Sigmoid colon (tissue), 7 donors: ENCODE data around the gene SPOCD1. TPM values are rescaled to one million over a fixed set of nuclear protein-coding genes. Genes with fewer than 3 reads are reported as not detected.
A peak's percentile ranks its signal among the peaks of the same experiment; 100 is the strongest.

Experiments used
- DNase-seq: peaks from one replicate; pipeline ENCODE4 v3.0.0-alpha.2; 2019
- H3K27ac ChIP-seq, 4 donors: fragments of 200-600 bp; sonication (generic); one replicate each; pipeline ENCODE4 v1.5.1; 2016 to 2019; ENCODE audit warnings: mild to moderate bottlenecking in 1 of 4
- H3K27me3 ChIP-seq, 3 donors: fragments of 200-600 bp; sonication (generic); one replicate each; pipeline ENCODE4 v1.5.1; 2019; ENCODE audit warnings: mild to moderate bottlenecking in 1 of 3
- H3K36me3 ChIP-seq, 4 donors: fragments of 200-600 bp; sonication (generic); one replicate each; pipeline ENCODE4 v1.5.1; 2016 to 2019
- H3K4me1 ChIP-seq, 4 donors: fragments of 200-600 bp; sonication (generic); one replicate each; pipeline ENCODE4 v1.5.1; 2017 to 2019
- H3K4me3 ChIP-seq, 4 donors: fragments of 200-600 bp; sonication (generic); one replicate each; pipeline ENCODE4 v1.5.1; 2017 to 2019; ENCODE audit warnings: mild to moderate bottlenecking in 2 of 4, moderate library complexity in 1 of 4
- H3K9me3 ChIP-seq, 4 donors: fragments of 200-600 bp in 3 of 4; sonication (generic) in 3 of 4; one replicate each; pipeline versions ENCODE4 v1.5.1 to v1.6.1; 2013 to 2019
- EP300 ChIP-seq, 4 donors: sonication (generic); formaldehyde crosslinking; IDR thresholded peaks; one replicate each; pipeline ENCODE4 v1.6.1; 2017; ENCODE audit warnings: antibody characterized with exemption in 4 of 4
- POLR2A ChIP-seq, 2 donors: fragments of 450-650 bp; IDR thresholded peaks; one replicate each; pipeline ENCODE4 v1.6.1; 2016; ENCODE audit warnings: antibody characterized with exemption in 2 of 2, mild to moderate bottlenecking in 2 of 2, moderate library complexity in 2 of 2
- POLR2AphosphoS5 ChIP-seq, 4 donors: sonication (generic); formaldehyde crosslinking; IDR thresholded peaks; one replicate each; pipeline ENCODE4 v1.6.1; 2017; ENCODE audit warnings: antibody characterized with exemption in 4 of 4
- WGBS, 2 donors: extraction: QIAGEN DNeasy Blood & Tissue Kit; methylation state at CpG; one replicate each; pipeline ENCODE4 v1.1.7; 2013; 5-methylcytosine and 5-hydroxymethylcytosine counted together
- intact Hi-C: fragments of 100-400 bp; cut with DNase I; formaldehyde crosslinking; loops from one replicate; pipeline ENCODE4 v1.15.1; 2023
- polyA plus RNA-seq, 3 donors: library from polyadenylated mRNA; stranded (reverse); fragments of 200-250 nt; gene quantifications; one replicate each; pipeline ENCODE4 v1.2.3, GENCODE V29; 2013
- total RNA-seq, 4 donors: library from RNA; depleted of rRNA; stranded (reverse); fragments of >200 nt; gene quantifications; one replicate each; pipeline ENCODE4 v1.1.0, GENCODE V29; 2016
- TF ChIP-seq, protein P1 (sequence below), 4 experiments: fragments of 450-650 bp in 3 of 4; fragments of 200-600 bp in 1 of 4; IDR thresholded peaks; one replicate each; pipeline ENCODE4 v1.5.1; 2016 to 2019; ENCODE audit warnings: antibody characterized with exemption in 4 of 4, mild to moderate bottlenecking in 3 of 4, moderate library complexity in 2 of 4
- donor health status: healthy with polysubstance abuse.
- donor health status: Bipolar disorder and iron deficiency.
- donor health status: healthy.

The SPOCD1 gene
- total and polyA plus RNA-seq, 7 donors = 0.14 to 0.70 (median 0.55) TPM; not detected in 4

DNA sequence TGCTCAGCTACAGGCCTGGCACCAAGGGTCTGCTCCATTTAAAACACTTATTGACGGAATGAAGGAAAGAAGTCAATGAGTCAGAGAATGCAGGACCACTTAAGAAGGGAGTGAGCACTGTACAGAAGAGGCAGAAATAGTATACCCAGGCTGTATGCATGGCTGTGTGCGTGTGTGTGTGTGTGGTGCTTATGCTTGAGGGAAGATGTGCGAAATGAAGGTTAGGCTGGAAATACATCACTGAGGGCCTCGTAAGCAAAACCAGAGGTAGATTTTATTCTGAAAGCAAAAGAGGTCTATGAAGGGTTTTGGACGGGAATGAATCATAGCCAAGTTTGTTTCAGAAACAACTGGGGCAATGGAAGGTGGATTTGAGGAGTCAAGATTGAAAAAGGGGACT is 42.0 kb downstream of the SPOCD1 start:
- 82 to 87% methylated on average over 5 of the region's 5 CpGs for WGBS, 2 donors
- H3K4me1 ChIP-seq = peaks cover 0 to 20% (median 15%) of the 10 kb centered on the region in 4 donors
- no peak overlapping the region for H3K4me3 ChIP-seq
- no peaks in the 10 kb centered on the region for H3K9me3 ChIP-seq
- H3K27me3 ChIP-seq = peaks cover 23 to 62% (median 47%) of the 10 kb centered on the region in 3 donors
- DNase-seq = no peak
- TF ChIP-seq POLR2A (IDR thresholded peaks at IDR 0.05) = no peak
- TF ChIP-seq POLR2AphosphoS5 (IDR thresholded peaks at IDR 0.05) = no peak
- TF ChIP-seq, protein P1, sequence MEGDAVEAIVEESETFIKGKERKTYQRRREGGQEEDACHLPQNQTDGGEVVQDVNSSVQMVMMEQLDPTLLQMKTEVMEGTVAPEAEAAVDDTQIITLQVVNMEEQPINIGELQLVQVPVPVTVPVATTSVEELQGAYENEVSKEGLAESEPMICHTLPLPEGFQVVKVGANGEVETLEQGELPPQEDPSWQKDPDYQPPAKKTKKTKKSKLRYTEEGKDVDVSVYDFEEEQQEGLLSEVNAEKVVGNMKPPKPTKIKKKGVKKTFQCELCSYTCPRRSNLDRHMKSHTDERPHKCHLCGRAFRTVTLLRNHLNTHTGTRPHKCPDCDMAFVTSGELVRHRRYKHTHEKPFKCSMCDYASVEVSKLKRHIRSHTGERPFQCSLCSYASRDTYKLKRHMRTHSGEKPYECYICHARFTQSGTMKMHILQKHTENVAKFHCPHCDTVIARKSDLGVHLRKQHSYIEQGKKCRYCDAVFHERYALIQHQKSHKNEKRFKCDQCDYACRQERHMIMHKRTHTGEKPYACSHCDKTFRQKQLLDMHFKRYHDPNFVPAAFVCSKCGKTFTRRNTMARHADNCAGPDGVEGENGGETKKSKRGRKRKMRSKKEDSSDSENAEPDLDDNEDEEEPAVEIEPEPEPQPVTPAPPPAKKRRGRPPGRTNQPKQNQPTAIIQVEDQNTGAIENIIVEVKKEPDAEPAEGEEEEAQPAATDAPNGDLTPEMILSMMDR (IDR thresholded peaks at IDR 0.05) = no peak
- TF ChIP-seq EP300 (IDR thresholded peaks at IDR 0.05) = no peak
- intact Hi-C loops = no loop called here
- no peaks in the 10 kb centered on the region for H3K36me3 ChIP-seq
- no peak overlapping the region for H3K27ac ChIP-seq

DNA sequence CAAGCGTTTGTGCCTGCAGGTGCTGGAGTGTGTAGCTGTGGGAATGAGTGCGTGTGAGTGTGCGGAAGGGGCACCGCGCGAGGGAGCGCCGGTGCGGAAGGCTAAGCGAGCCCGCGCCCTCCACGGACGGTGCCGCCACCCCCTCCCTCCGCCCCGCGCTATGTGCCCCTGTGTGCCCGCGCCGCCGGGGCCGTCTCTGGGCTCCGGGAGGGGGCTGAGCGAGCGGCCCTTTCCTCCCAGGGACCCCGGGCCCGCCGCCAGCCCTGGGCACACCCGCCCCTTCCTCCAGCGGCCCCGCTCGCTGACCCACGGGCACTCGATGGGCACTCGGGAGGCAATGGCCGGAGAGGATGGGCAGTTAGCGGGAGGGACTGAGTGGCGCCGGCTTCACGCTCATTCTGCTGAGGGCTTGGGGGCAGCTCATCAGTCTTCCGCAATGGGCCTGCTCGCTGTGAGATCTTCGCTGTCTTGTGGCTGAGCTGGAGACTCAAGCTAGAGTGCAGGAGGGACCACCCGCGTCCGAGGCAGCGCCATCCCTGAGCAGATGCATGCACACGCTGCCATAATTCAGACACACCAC is 43.1 kb downstream of the SPOCD1 start:
- intact Hi-C loops = no loop called here

DNA sequence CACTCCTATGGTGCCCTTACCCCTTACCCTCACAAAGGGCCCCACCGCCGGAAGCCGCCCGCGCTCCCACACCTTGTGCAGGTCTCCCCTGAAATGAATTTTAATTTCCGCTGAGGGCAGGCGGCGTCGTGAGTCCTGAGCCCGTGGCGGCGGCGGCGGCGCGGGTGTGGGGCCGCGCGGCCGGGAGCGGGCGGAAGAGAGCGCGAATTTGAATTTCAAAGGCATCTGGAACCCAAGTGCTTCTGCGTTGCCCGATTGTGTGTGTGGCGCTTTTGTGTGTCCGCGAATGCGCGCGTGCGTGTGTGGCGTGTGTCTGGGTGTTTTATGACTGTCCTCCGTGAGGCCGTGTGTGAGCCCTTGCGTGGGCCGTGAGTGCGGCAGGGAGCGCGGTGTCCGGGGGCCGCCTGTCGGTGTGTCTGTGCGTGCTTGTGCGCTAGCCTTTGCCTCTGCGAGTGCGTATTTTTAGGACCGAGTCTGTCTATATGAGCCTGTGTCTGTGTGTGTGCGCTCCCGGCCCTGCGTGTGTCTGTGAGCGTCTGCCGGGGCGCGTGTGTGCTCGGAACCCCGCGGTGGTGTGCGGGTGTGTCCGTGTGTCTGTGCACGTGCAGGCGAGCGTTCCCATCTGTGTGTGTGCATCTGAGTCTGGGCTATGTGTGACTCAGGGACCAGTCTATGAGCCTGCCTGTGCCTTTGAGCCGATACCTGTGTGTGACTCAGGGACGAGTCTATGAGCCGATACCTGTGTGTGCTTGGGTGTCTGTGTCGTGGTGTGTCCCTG is 43.7 kb downstream of the SPOCD1 start:
- intact Hi-C loops = no loop called here
- H3K4me1 ChIP-seq = peaks cover 0 to 20% (median 15%) of the 10 kb centered on the region in 4 donors
- H3K4me3 ChIP-seq = peak overlapping the region in 2 of 4 donors; percentile 18 to 32
- 3 to 5% methylated on average over 68 of the region's 68 CpGs for WGBS, 2 donors
- H3K27me3 ChIP-seq = peaks cover 23 to 58% (median 47%) of the 10 kb centered on the region in 3 donors
- no peak for DNase-seq
- TF ChIP-seq POLR2AphosphoS5 (IDR thresholded peaks at IDR 0.05) = no peak
- TF ChIP-seq EP300 (IDR thresholded peaks at IDR 0.05) = no peak
- no peak for TF ChIP-seq POLR2A (IDR thresholded peaks at IDR 0.05)
- TF ChIP-seq, protein P1 (IDR thresholded peaks at IDR 0.05) = no peak
- no peaks in the 10 kb centered on the region for H3K36me3 ChIP-seq
- no peaks in the 10 kb centered on the region for H3K9me3 ChIP-seq
- no peak overlapping the region for H3K27ac ChIP-seq

More for the DNA sequence above, 43.1 kb downstream of the SPOCD1 start:
- TF ChIP-seq EP300 (IDR thresholded peaks at IDR 0.05) = no peak
- Histone ChIP-seq H3K4me3 (peak overlapping the region in 2 of 4 donors; percentile 18 to 32), H3K27me3 (peaks cover 23 to 58% (median 47%) of the 10 kb centered on the region in 3 donors), H3K27ac (no peak overlapping the region), H3K36me3 (no peaks in the 10 kb centered on the region), H3K9me3 (no peaks in the 10 kb centered on the region), H3K4me1 (peaks cover 0 to 20% (median 15%) of the 10 kb centered on the region in 4 donors)
- 12 to 13% methylated on average over 49 of the region's 49 CpGs for WGBS, 2 donors
- no peak for DNase-seq

DNA sequence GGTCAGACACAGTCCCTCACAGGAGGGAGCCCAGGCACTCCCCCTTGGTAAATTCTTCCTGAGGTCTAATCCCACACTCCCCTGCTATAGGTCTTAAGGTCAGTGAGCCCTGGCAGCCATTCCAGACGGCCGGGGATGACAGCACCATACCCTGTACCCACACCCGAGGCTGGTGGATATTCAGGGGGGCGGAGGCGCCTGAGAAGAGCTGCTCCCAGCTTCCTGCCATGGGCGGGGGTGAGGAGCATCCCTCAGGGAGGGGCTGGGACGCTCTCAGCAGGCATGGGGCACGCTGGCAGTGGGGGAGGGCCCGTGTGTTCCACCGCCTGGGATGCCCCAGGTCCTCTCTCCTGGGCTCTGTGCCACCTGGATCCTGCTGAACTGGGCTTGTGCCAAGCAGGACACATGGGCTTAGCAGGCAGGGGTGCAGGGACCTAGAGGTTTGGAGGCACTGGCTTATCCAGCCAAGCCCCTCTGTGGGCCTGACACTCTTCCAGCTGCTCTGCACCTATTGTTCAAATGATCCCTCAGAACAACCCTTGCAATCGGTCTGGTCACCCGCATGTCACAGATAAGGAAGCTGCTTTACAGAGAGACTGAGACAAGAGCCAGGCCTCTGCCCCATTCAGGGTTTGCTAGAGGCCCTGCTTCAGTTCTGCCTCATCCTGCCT is 46.0 kb downstream of the SPOCD1 start:
- H3K9me3 ChIP-seq = no peaks in the 10 kb centered on the region
- no peak overlapping the region for H3K27ac ChIP-seq
- H3K4me3 ChIP-seq = no peak overlapping the region
- WGBS, 2 donors = 32 to 70% methylated on average over 12 of the region's 12 CpGs
- H3K27me3 ChIP-seq = peaks cover 23 to 37% (median 36%) of the 10 kb centered on the region in 3 donors
- peaks cover 0 to 22% (median 16%) of the 10 kb centered on the region in 4 donors for H3K4me1 ChIP-seq
- intact Hi-C loops = no loop called here
- no peak for TF ChIP-seq POLR2A (IDR thresholded peaks at IDR 0.05)
- TF ChIP-seq, protein P1 (IDR thresholded peaks at IDR 0.05) = no peak
- TF ChIP-seq POLR2AphosphoS5 (IDR thresholded peaks at IDR 0.05) = no peak
- TF ChIP-seq EP300 (IDR thresholded peaks at IDR 0.05) = no peak
- DNase-seq = no peak
- H3K36me3 ChIP-seq = no peaks in the 10 kb centered on the region
